ENCODE measurements around the gene KIAA0586.

KIAA0586 gene

GRCh38 chr14:58571256-58571655 is 143.7 kb downstream of the KIAA0586 start:
- H3K4me1 ChIP-seq (ENCODE audit: low read depth, poor library complexity, severe bottlenecking): no peaks in the 10 kb centered on the region
- no peak overlapping the region for H3K4me2 ChIP-seq
- no peak overlapping the region for H2AFZ ChIP-seq (ENCODE audit: low read depth)
- H3K36me3 ChIP-seq (ENCODE audit: insufficient read depth): no peaks in the 10 kb centered on the region
- H3K4me3 ChIP-seq (IDR thresholded peaks at IDR 0.05; ENCODE audit: insufficient read depth, low read depth, low read length): no peak overlapping the region
- no peak overlapping the region for H3K27ac ChIP-seq
- no peak overlapping the region for H3K9ac ChIP-seq
- H4K20me1 ChIP-seq (ENCODE audit: insufficient read depth): no peaks in the 10 kb centered on the region
- no peak for TF ChIP-seq CTCF (conservative IDR thresholded peaks at IDR 0.05; ENCODE audit: low read depth, low read length)
- H3K79me2 ChIP-seq (ENCODE audit: insufficient read depth, low read depth): no peaks in the 10 kb centered on the region
- no peaks in the 10 kb centered on the region for H3K27me3 ChIP-seq (ENCODE audit: insufficient read depth, low read depth)

GRCh38 chr14:58571769-58572472 is 144.4 kb downstream of the KIAA0586 start:
- Histone ChIP-seq H2AFZ (ENCODE audit: low read depth) (no peak overlapping the region), H3K27ac (no peak overlapping the region)

GRCh38 chr14:58572473-58572853 is 144.9 kb downstream of the KIAA0586 start:
- Histone ChIP-seq H2AFZ (ENCODE audit: low read depth) (no peak overlapping the region), H3K79me2 (ENCODE audit: insufficient read depth, low read depth) (no peaks in the 10 kb centered on the region), H3K4me2 (no peak overlapping the region), H3K4me3 (IDR thresholded peaks at IDR 0.05; ENCODE audit: insufficient read depth, low read depth, low read length) (no peak overlapping the region), H3K4me1 (ENCODE audit: low read depth, poor library complexity, severe bottlenecking) (no peaks in the 10 kb centered on the region), H3K27me3 (ENCODE audit: insufficient read depth, low read depth) (no peaks in the 10 kb centered on the region), H4K20me1 (ENCODE audit: insufficient read depth) (no peaks in the 10 kb centered on the region), H3K27ac (no peak overlapping the region), H3K36me3 (ENCODE audit: insufficient read depth) (no peaks in the 10 kb centered on the region), H3K9ac (no peak overlapping the region)
- TF ChIP-seq CTCF (conservative IDR thresholded peaks at IDR 0.05; ENCODE audit: low read depth, low read length): no peak

More at GRCh38 chr14:58571769-58572472, 144.4 kb downstream of the KIAA0586 start:
- Histone ChIP-seq H4K20me1 (ENCODE audit: insufficient read depth) (no peaks in the 10 kb centered on the region), H3K4me1 (ENCODE audit: low read depth, poor library complexity, severe bottlenecking) (no peaks in the 10 kb centered on the region), H3K27me3 (ENCODE audit: insufficient read depth, low read depth) (no peaks in the 10 kb centered on the region), H3K4me3 (IDR thresholded peaks at IDR 0.05; ENCODE audit: insufficient read depth, low read depth, low read length) (no peak overlapping the region), H3K36me3 (ENCODE audit: insufficient read depth) (no peaks in the 10 kb centered on the region), H3K9ac (no peak overlapping the region), H3K4me2 (no peak overlapping the region), H3K79me2 (ENCODE audit: insufficient read depth, low read depth) (no peaks in the 10 kb centered on the region)
- no peak for TF ChIP-seq CTCF (conservative IDR thresholded peaks at IDR 0.05; ENCODE audit: low read depth, low read length)

- no peaks in the 10 kb centered on the region for H4K20me1 ChIP-seq (ENCODE audit: insufficient read depth)
- no peak overlapping the region for H3K27ac ChIP-seq
- no peak overlapping the region for H3K4me3 ChIP-seq (IDR thresholded peaks at IDR 0.05; ENCODE audit: insufficient read depth, low read depth, low read length)
- no peak overlapping the region for H3K9ac ChIP-seq
- H3K79me2 ChIP-seq (ENCODE audit: insufficient read depth, low read depth): no peaks in the 10 kb centered on the region
- H3K27me3 ChIP-seq (ENCODE audit: insufficient read depth, low read depth): no peaks in the 10 kb centered on the region
- H3K4me2 ChIP-seq: no peak overlapping the region
- H3K4me1 ChIP-seq (ENCODE audit: low read depth, poor library complexity, severe bottlenecking): no peaks in the 10 kb centered on the region
- H3K36me3 ChIP-seq (ENCODE audit: insufficient read depth): no peaks in the 10 kb centered on the region
- TF ChIP-seq CTCF (conservative IDR thresholded peaks at IDR 0.05; ENCODE audit: low read depth, low read length): no peak
- H2AFZ ChIP-seq (ENCODE audit: low read depth): no peak overlapping the region
Observed at GRCh38 chr14:58572863-58573262, 145.3 kb downstream of the KIAA0586 start.
